Measurements from ENCODE around the gene FARS2. TPM values are rescaled to one million over a fixed set of nuclear protein-coding genes. Genes with fewer than 3 reads are reported as not detected.

FARS2 gene
- total and polyA plus RNA-seq, 9 of the 15 experiments (the other 6 are each of a cell fraction or from before 2014, with no cell fraction given), result 16.5 to 62.2 (median 27.0) TPM

- peak; percentile 97 for TF ChIP-seq RBM22 (IDR thresholded peaks at IDR 0.05; ENCODE audit: low read depth, low read length, poor library complexity, severe bottlenecking)
- TF ChIP-seq DACH1 (IDR thresholded peaks at IDR 0.05; ENCODE audit: partially characterized antibody), result peak; percentile 99
- no peak for TF ChIP-seq ZNF121 (CRISPR knock-in tag; conservative IDR thresholded peaks at IDR 0.05)
- 0 out of 2 replicates have a peak, but pooled peaks have one; percentile 60 for TF ChIP-seq FOXO4 (CRISPR knock-in tag; IDR thresholded peaks at IDR 0.05)
- TF ChIP-seq ZBTB11 (CRISPR knock-in tag; IDR thresholded peaks at IDR 0.05), result 0 out of 6 replicates have a peak, but pooled peaks of 1 of the 3 experiments have one; percentile 16
- peak; percentile 92 for TF ChIP-seq CBFB (CRISPR knock-in tag; IDR thresholded peaks at IDR 0.05)
- peak; percentile 69; the same call in 1 of the 2 replicates for TF ChIP-seq SMAD3 (CRISPR knock-in tag; conservative IDR thresholded peaks at IDR 0.05)
- 0 out of 2 replicates have a peak, but pooled peaks have one; percentile 31 for TF ChIP-seq NR2C2 (CRISPR knock-in tag; IDR thresholded peaks at IDR 0.05)
- TF ChIP-seq NR2C2 (tag; IDR thresholded peaks at IDR 0.05), result peak; percentile 82
- TF ChIP-seq CBX1 (IDR thresholded peaks at IDR 0.05; ENCODE audit: low read depth), result peak; percentile 23; the same call in 1 of the 2 replicates
- peak; percentile 75 for TF ChIP-seq ELF2 (CRISPR knock-in tag; IDR thresholded peaks at IDR 0.05)
- TF ChIP-seq REST (IDR thresholded peaks at IDR 0.05; ENCODE audit: borderline replicate concordance), result no peak
- TF ChIP-seq REST (CRISPR knock-in tag; IDR thresholded peaks at IDR 0.05; ENCODE audit: low read depth), result 0 out of 2 replicates have a peak, but pooled peaks have one; percentile 63
Measured at GRCh38 chr6:5260661-5261544, at the start of gene FARS2, which contains the start of gene LYRM4 (continued).
